HEK293T (cell line): ENCODE data around the gene PRKCA.
"Not testable (repeated sequence)": the region's sequence is repeated elsewhere in the genome, so short reads cannot be mapped to it uniquely, and the experiment has no call there.

ENCODE experiments used
- BHLHE40 ChIP-seq: fragments of 450-650 bp; IDR thresholded peaks from 2 replicates; pipeline ENCODE4 v1.6.1; 2016; ENCODE audit warnings: mild to moderate bottlenecking, moderate library complexity, borderline replicate concordance
- FOXM1 ChIP-seq: fragments of 450-650 bp; IDR thresholded peaks from 2 replicates; pipeline ENCODE4 v1.6.1; 2017; ENCODE audit warnings: mild to moderate bottlenecking, borderline replicate concordance
- NFRKB ChIP-seq: fragments of 450-650 bp; IDR thresholded peaks from 2 replicates; pipeline ENCODE4 v1.6.1; 2016; ENCODE audit warnings: mild to moderate bottlenecking, moderate library complexity
- SP1 ChIP-seq: fragments of 450-650 bp; IDR thresholded peaks from 2 replicates; pipeline ENCODE4 v1.6.1; 2017
- SUZ12 ChIP-seq: fragments of 450-650 bp; IDR thresholded peaks from 2 replicates; pipeline ENCODE4 v1.6.1; 2016; ENCODE audit warnings: mild to moderate bottlenecking
- ZNF384 ChIP-seq: fragments of 450-650 bp; IDR thresholded peaks from 2 replicates; pipeline ENCODE4 v1.6.1; 2016

DNA sequence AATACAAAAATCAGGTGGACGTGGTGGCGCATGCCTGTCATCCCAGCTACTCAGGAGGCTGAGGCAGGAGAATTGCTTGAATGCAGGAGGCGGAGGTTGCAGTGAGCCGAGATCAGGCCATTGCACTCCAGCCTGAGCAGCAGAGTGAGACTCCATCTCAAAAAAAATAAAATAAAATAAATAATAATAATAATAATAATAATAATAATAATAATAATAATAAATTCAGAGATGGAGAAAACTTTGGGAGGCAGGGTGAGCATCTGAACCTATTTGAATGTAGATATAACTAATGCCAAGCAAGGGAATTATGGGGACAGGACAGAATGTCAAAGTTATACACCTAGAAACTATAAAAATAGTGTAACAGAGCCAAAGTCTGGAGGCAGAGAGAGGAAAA lies 39.9 kb downstream of the PRKCA start:
- TF ChIP-seq SUZ12, ZNF384, FOXM1, NFRKB, BHLHE40, SP1: not testable (repeated sequence)
